Stimulated activated CD4-positive, alpha-beta T cell treated with anti-CD3 and anti-CD28 coated beads, Interleukin-4, amount 100 ng/mL, for 24 hours (primary cell): ENCODE results near the gene TMC3.
"Not testable (repeated sequence)": the region's sequence is repeated elsewhere in the genome, so short reads cannot be mapped to it uniquely, and the experiment has no call there.

Experiments used
- DNase-seq: peaks from one replicate; pipeline ENCODE4 v3.0.0-alpha.2; 2020

TMC3 gene

DNA sequence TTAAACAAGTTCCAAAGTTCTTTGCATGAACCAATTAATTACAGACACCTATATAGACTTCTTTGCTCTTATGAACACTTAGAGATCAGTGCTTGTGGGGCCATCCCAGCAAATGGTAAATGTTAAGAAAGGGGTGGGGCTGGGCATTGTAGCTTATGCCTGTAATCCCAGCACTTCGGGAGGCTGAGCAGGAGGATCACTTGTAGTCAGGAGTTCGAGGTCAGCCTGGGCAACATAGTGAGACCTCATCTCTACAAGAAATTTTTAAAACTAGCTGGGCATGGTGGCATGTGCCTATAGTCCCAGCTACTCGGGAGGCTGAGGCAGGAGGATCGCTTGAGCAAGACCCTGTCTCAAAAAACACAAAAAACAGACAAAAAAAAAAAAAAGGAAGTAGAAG, 30.6 kb downstream of the TMC3 start:
- no peak for DNase-seq

DNA sequence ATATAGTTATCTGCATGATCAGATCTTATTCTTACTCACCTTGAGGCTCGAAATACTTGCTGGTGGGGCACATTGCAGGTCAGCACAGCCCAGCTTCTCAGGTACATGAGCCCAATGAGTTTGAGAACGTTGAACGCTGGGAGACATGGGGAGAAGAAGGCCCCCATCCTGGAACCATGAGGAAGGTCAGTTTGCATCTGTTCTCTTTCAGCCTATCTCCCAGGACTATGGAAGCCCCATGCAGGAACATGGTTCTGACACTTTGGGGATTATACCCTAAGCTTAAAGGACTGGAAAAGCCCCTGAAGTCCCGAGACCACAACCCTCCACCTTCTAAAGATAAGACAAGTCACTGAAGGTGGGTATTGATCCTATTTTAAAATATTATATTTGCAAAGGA, 32.7 kb downstream of the TMC3 start:
- DNase-seq = no peak

DNA sequence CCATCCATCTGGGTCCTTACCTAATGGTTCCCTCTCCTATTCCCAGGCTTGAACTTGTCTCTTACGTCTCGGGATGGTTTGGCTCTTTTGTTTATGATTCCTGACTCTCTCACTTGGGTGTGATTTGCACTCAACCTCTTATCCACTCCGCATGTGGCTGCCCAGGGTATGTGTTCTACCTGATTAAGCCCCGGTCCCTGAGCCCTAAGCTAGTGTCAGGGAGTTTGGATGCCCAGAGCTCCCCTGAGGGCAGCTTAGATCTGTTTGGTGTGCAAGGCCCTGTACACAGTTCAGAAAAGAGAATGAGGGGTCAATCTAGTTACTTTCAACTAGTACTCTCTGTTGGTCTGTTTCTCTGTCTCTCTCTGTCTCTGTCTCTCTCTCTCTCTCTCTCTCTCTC, 34.2 kb downstream of the TMC3 start:
- no peak for DNase-seq

DNA sequence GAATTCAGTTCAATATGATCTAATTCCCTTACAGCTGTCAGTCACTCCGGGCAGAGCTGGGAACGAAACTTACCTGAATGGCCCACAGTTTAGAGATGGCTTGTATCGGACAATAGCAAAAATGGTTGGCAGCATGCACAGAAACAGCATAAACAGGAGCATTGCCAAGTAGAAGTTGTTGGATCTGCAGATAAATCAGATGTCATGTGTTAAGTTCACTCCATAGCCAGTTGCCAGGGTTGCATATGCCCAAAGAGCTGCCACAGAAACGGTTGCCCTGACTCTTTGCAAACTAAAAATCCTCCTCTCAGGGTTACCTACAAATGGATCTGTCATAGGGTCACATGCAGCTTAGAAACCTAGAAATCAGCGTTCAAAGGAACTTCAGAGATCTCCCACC, 34.7 kb downstream of the TMC3 start:
- no peak for DNase-seq

DNA sequence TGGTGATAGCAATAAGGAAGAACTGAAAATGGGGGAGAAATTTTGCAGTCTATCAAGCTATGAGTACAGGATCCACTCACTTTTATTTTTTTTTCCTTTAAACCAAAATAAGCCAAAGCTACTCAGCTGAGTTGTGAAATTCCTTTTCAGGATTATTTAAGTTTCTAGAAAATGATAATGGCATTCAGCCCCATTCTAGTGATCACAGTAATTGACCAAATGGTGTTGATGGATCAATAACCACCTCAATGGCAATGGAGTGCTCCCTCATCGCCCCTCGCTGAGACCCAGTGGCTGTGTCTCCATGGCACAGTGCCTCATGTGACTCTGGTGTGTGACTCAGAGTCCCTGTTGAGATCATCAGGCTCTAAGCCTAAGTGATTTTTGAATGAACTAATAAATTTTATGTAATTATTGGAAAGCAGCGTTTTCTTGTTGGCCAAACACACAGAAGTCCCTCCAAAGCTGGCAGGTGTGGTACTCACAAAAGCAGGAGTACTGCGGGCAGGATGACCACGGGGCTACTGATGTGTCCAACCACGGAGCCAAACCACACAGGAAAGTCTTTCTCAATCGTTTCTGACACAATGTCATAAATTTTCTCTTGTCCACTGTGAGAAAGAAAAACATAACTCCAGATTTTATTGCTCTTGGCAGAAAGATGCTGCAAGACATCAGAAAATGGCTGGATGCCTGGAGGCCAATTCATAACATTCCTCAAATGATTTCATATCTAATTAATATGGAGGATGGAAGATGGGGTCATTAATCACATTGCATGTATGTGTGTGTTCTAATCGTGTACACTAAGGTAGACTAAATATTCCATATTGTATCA, 35.6 kb downstream of the TMC3 start:
- no peak for DNase-seq

DNA sequence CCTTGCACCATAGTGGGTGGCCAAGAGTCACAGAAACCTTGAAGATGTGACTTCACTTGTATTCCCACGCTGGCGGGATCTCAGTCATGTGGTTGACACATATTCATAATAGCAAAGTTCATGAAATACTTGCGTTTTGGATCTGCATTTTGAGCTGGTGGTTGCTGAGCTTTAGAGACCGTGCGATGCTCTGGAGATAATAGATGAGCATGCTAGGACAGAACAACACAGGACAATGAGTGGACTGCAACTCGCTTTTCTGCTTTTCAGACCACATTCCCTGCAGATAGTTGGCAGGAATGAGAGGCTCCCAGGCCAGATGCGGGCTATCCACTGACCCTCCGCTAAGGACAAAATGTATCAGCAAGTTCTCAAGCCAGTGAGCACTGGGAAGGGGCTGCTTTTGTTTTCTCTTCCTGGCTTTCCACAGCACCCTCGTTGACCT, 36.3 kb downstream of the TMC3 start:
- DNase-seq = no peak

DNA sequence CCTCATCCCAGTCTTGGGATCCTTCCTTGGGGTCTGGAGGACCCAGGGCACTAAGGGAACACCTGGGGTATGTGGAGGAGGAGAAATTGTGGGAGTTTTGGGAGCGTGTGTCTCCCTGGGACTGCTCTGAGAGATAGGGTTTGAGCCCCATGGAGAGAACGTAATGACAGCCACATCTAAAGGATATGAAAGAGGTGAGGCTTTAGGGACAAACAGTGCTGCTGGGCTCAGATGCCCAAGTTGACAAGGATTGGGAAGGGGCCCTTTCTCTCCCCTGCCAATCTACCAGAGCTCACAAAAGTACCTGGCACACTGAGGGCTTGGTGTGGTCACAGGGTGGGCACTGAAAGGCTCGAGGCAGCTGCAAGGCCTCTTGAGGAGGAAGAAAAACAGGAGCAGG, 36.8 kb downstream of the TMC3 start:
- no peak for DNase-seq

DNA sequence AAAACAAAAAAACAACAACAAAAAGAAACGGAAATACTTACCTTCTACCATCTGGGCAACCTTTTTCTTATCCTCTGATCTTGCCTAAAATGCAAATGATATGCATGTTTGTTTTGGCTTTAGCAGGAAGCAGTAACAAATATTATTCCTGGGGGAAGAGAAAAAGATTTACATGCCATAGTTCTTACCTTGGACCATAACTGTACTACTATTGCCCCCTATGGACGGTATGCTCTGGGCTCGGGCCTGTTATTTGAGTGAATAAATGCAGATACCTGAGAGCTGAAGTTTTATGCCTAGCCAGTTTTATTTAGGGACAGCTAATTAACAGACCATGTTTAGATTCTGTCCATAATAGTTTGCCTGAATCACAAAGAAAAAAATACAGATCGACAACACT, 37.4 kb downstream of the TMC3 start:
- peak; percentile 41 for DNase-seq

DNA sequence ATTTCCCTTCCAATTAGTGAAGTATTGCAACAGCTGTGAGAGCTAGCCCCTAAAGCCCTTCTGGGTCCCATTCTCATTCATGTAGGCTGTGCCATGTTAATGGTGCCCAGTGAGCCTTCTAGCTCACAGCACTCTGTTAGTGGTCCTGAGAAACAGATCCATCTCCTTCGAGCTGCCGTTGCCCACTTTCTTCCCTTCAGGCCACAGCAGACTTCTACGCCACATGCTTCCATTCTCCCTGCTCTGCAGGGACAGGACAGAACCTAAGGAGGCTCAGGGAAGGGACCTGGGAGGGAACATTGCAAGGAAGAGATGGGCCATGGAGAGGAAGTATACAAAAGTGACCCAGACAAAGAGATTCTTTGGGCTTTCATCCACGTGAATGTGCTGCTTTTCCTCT, 38.4 kb downstream of the TMC3 start:
- no peak for DNase-seq

DNA sequence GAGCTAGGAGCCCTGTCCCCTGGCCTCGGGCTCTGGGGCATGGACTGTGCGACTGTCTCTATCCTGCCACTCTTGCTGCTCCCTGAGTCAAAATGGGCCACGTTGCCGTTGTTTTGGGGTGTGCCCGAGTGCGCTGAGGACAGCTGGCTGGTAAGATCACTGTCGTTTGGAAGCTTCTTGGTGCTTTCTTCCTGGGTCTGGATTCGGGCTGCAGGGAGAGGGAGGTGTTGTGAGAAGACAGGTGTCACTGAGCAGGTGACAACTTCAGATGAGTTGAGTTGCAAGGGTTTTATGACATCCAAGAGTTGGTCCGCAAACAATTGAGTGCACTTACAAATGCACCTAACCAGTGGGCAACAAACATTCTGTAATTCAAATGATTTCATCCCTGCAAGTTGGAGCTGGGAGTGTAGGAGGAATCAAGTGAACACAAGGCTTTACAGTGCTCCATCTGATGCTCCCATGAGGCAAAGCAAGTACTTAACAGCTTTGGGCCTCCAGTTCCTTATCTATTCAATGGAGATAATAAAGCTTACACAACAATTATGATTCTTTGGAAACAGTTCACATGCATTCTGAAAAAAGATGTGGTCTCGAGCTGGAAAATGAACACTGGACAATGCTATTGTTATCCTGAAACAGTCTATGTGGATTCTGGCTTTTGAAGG, 39.1 kb downstream of the TMC3 start:
- no peak for DNase-seq

DNA sequence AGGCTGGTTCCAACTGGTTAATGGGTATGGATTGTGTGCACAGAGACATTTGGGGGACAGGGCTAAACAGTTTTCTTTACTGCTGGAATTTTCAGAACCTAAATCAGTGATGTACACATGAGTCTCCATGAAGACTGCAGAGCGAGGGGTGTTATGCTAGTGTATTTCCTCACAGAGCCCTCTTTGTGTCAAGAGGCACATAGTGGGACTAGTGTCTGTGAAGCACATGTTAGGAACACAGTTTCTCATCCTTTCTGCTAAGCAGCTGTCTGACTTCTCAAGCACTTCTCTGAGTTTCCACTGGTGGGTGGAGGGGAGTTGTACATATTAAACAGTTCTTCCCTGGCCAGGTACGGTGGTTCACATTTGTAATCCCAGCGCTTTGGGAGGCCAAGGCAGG, 40.6 kb downstream of the TMC3 start:
- no peak for DNase-seq

DNA sequence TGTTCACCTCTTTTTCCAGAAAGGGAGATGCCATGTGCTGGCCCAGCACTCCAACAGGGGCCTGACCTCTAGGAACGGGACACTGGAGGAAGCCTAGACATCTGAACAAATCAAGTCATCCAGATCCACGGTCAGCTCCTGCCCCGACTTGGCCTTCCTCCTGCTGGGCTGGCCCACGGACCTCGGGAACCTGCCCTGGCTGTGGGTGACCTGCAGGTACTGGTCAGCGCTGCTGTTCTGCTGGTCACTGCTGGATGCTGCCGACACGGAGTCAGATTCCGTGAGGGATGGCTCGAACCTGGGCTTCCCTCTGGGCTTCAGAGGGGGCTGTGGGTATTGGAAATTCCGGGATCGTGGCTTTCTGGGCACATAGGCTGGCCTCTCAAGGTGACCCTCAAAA, 41.7 kb downstream of the TMC3 start:
- no peak for DNase-seq

DNA sequence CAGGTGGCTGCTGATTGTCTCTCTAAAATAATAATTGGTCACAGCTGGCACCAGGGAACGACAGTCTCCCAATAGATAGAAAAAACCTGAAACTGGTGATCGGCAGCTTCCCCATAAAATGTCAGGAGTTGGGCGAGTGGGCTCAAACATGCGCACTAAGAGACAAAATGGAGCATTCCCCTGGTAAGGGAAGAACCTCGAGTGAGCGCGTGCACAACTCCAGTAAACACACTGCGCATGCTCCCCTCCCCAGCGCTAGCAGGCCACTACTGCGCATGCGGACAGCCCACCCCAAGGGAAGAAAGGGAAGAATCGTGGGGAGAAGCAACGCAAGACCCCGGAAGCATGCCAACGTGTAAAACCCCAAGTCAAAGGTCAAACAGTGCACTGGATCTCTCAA, 42.4 kb downstream of the TMC3 start:
- no peak for DNase-seq

DNA sequence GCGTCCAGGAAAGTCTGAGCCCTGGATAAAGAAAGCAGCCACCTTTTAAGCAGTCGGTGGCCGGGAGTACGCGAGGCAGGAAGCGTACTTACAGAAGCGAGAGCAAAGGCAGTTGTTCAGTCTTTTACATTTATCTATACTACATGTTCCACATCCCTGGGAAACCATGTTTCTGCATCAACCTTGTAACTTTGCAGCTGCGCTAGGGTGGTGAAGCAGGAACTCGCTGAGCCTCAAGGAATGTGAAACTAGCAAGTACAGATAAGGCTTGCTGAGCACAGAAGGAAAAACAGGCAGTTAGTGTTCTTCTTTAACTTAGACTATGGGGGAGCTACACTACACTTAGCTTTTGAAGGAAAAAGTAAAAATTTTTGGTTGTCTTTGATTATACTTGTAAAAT, 42.9 kb downstream of the TMC3 start:
- DNase-seq = not testable (repeated sequence)

DNA sequence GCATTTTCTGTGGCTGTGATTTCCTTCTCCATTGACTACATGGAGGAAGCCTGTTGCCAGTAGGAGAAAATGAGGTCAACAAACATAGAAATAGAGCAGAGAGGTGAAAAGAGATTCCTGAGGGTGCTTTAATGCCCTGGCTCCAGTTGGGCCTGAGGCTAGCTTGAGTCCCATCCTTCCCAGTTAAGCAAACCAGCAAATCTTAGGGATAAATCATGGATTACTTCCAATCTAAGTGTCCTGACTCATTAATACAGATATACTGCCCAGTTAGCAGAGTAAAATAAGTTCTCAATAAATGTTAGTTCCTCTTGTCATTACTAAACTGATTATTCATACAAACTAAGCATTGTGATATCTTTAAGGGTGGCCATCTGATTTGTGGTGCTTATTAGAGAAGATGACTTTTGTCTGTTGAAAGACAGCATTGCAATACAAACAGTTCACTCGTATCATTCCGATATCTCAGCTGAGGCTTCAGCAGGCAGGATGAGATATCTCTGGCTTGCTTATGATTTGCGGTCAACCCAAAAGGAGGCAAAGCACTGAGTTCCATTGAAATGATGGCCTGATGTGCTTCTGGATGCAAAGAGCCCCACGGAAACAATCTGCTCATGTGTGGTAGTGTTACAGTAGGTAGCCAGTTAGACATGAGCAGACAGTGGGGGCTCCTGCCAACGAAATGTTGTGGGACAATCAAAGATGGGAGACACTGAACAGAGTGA, 43.5 kb downstream of the TMC3 start:
- DNase-seq = no peak

DNA sequence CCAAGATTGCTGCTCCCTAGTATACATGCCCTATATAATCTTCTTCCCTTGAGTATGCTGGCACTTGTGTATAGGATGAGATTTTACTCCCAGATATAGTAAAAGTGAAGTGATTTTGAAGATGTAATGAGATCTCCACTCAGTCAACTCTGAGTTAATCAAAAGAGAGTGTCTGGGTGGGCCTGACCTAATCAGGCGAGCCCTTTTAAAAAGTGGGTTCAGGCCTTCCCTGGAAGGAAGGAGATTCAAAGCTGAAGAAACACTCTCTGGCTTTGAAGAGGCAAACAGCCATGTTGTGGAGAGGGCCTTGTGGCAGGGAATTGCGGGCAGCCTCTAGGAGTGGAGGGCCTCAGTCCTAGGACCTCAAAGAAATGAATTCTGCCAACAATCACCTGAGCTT, 44.6 kb downstream of the TMC3 start:
- no peak for DNase-seq

DNA sequence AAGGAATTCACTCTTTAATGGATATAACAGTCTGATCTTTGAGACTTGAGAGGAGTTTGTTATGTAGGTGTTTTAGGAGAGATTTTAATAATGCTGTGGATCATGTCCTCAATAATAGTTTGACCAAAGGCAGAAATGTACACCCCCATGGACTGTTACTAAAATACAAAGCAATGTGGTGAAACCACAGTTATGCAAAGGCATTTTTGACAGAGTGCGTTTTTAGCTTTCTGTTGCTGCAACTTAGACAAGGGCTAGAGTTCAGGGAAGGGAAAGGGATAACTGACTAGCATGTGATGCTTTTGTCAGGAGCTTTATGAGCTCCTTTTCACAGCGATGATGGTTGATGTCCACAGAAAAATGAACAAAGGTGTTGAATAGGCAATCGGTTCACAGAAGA, 46.5 kb downstream of the TMC3 start:
- no peak for DNase-seq

DNA sequence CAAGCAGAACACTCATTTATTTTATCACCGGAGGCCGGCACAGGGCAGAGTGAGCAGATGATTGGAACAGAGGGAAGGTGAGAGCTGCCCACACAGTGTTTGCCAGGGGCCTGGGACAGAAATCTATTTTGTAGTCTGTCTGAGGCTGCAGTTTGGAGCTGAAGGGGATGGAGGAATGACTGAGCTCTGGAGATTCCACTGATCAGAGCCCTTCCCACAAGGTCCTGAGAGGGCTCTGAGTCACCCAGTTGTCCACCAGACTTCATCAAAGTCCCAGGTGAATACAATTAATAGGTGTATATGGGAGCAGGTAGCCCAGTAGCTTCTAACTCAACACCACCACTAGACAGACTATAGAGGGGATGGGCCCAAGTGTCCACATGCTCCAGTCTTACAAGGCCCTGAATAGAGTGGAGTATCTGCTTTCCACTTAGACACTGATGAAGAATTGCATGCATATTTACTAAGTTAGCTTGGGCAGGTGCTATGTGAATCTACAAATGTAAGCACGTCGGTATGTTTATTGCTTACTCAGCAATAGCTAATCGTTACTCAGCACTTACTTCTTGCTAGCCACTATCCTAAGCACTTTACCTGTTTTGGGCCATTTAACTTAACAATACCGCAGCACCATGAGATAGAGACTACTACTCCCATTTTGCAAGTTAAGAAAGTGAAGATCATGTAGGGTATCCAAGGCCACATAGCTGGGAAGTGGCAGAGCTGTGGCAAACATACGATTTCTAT, 47.4 kb downstream of the TMC3 start:
- DNase-seq = no peak

DNA sequence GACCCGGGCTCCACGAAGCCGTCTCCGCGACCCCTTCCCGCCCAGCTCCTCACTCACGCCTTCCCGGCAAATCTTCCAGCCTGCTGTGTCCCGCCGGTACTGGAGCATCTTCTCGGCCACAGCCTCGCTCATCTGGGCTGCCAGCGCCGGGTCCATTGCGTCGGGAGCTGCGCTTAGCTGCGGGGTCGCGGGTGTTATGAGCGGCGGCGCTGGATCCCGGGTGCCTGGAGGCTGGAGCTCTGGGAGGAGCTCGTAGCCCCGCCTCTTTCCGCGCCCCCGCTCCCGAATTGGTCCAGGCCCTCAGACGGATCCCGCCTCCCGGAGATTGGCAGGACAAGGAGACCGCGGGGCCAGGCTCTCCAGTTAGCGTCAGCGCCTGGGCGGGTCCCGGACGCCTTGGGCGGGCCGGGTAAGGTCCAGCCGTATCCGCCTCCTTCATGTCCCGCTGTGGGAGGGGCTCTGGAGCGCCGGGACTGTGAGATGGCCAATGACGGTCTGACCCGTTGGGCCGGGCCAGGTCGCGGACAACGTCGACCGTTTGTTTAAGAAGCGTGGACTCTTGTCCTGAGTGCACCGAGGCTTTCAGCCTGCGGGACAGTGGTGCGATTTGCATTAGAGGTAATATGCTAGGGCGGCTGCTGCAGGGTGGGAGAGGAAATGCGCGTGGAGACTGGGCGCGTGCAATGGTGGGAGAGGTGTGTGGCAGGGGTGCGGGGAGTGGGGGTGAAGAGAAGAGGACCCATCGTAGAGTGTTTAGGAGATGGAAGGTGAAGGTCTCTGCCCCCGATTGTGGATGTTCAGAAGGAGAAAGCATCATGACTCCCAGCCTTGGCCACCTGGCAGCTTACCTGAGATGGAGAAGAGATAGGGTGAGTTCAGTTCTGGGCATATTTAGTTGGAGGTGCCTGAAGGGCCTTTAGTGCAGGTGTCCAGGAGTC, 49.8 kb downstream of the TMC3 start, which contains the start of gene STARD5:
Gene STARD5 (minus strand): TSS at position 198 of the 938 bp plus-strand sequence. CDS start 42 bp downstream, at position 156.
- DNase-seq = peak; percentile 98

DNA sequence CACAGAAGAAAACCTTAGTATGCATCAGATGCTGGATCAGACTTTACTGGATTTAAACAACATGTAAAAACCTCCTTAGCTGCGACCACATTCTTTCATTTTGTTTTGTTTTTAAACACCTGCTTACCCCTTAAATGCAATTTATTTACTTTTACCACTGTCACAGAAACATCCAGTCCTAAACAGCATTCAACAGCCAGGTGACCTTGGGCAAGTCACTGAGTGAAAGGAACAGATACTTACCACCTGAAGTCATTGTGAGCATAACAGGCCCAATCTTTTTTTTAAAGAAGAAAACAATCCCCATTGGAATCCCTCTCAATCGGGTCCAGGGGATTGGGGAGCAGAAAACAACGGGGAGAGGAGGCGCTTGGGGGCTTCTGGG, 50.5 kb downstream of the TMC3 start:
- DNase-seq = no peak

DNA sequence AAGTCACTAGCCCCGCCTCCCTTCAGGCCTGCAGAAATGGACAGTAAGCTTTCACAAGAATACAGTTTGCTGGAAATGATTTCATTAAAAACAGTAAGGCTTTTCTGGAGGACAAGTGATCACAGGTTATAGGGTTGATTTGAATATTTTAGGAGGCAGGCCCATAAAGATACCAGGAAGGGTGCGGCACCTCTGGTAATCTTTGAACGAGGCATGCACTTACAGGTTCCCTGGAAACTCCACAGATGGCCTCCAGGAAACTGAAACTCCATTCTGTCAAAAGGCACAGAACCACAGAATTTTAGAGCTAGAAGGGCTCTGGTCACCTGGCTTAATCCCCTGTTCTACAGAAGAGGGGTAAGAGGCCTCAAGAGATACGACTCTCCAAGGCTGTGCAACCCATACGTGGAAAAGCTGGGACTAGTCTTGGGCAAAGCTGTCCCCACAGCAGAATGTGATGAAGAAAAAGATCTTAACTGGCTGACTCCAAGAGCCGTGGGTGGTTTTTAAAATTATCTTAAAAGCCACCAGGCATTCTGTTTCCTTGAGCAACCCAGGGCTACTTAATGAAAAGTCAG, 51.2 kb downstream of the TMC3 start:
- DNase-seq = no peak

DNA sequence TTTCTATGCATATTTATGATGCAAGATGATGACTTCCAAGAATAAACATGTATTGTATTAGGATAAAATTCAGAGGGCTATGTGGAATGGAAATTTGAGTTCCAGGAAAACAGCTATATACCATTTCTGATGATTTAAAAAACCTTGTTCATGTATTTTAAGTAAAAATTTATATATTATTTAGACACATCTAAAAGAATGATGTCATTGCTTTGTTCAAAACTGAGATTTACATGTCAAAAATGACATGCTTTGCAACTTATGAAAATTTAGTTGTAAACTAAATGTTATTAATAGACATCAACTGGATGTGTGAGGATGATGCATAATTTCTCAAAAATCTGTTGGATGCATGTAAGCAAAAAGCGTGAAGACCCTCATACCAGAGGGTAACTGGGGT, 52.3 kb downstream of the TMC3 start:
- no peak for DNase-seq
